SJSA1 (cell line): Measurements from ENCODE around the gene ADGRF3. TPM values are rescaled to one million over a fixed set of nuclear protein-coding genes. Genes with fewer than 3 reads are reported as not detected.
"Not testable (repeated sequence)": the region's sequence is repeated elsewhere in the genome, so short reads cannot be mapped to it uniquely, and the experiment has no call there.

ENCODE experiments used
- DNase-seq, 2 experiments: peaks; one replicate each; pipeline ENCODE4 v3.0.0-alpha.2; 2015 to 2020; ENCODE audit warnings: low spot score in 2 of 2, low read depth in 1 of 2
- H3K27ac ChIP-seq: fragments of 250-450 bp; sonication (Bioruptor Pico); 2 replicates; pipeline ENCODE4 v1.5.1; 2020; ENCODE audit warnings: mild to moderate bottlenecking, moderate library complexity
- H3K27me3 ChIP-seq: fragments of 250-450 bp; sonication (Bioruptor Pico); replicated peaks from 2 replicates; pipeline ENCODE4 v1.5.1; 2020; ENCODE audit warnings: mild to moderate bottlenecking, moderate library complexity
- H3K36me3 ChIP-seq: fragments of 250-450 bp; sonication (Bioruptor Pico); 2 replicates; pipeline ENCODE4 v1.5.1; 2020; ENCODE audit warnings: mild to moderate bottlenecking
- H3K4me1 ChIP-seq: fragments of 250-450 bp; sonication (Bioruptor Pico); replicated peaks from 2 replicates; pipeline ENCODE4 v1.6.1; 2021; ENCODE audit warnings: mild to moderate bottlenecking
- H3K4me3 ChIP-seq: fragments of 250-450 bp; sonication (Bioruptor Pico); 2 replicates; pipeline ENCODE4 v1.5.1; 2020; ENCODE audit warnings: mild to moderate bottlenecking
- H3K9me3 ChIP-seq: fragments of 250-450 bp; sonication (Bioruptor Pico); replicated peaks from 2 replicates; pipeline ENCODE4 v1.5.1; 2020; ENCODE audit warnings: mild to moderate bottlenecking
- total RNA-seq: library from RNA; depleted of rRNA; stranded (reverse); fragments of >200 nt; shearing (Covaris generic); gene quantifications from 2 replicates; pipeline ENCODE4 v1.2.3, GENCODE V29; 2014

Gene ADGRF3
- total RNA-seq, 1 experiment from 2014 or later, result 0.18 TPM

- Histone ChIP-seq H3K4me3 (no peak overlapping the region), H3K9me3 (no peaks in the 10 kb centered on the region), H3K27ac (no peak overlapping the region), H3K4me1 (peaks cover 14% of the 10 kb centered on the region), H3K27me3 (no peaks in the 10 kb centered on the region), H3K36me3 (peaks cover 7% of the 10 kb centered on the region)
- no peak for DNase-seq
These were observed 13.4 kb upstream of the ADGRF3 start for GRCh38 chr2:26359886-26360473.

GRCh38 chr2:26356771-26357170 is 10.2 kb upstream of the ADGRF3 start:
- no peak overlapping the region for H3K27ac ChIP-seq

GRCh38 chr2:26356111-26356510 is 9.5 kb upstream of the ADGRF3 start:
- Histone ChIP-seq H3K4me1 (peaks cover 16% of the 10 kb centered on the region), H3K27ac (no peak overlapping the region), H3K36me3 (peaks cover 7% of the 10 kb centered on the region), H3K9me3 (no peaks in the 10 kb centered on the region), H3K4me3 (no peak overlapping the region), H3K27me3 (no peaks in the 10 kb centered on the region)
- DNase-seq, result no peak

More at GRCh38 chr2:26356771-26357170, 10.2 kb upstream of the ADGRF3 start:
- no peaks in the 10 kb centered on the region for H3K9me3 ChIP-seq
- no peak overlapping the region for H3K4me3 ChIP-seq
- H3K36me3 ChIP-seq, result peaks cover 7% of the 10 kb centered on the region
- H3K27me3 ChIP-seq, result no peaks in the 10 kb centered on the region
- H3K4me1 ChIP-seq, result peaks cover 16% of the 10 kb centered on the region
- no peak for DNase-seq

- Histone ChIP-seq H3K27ac (peak overlapping the region; percentile 22; the same call in 1 of the 2 replicates), H3K36me3 (peaks cover 7% of the 10 kb centered on the region), H3K4me1 (peaks cover 16% of the 10 kb centered on the region), H3K9me3 (no peaks in the 10 kb centered on the region), H3K4me3 (no peak overlapping the region), H3K27me3 (no peaks in the 10 kb centered on the region)
- peak; percentile 53 to 65 for DNase-seq
These were observed 8.7 kb upstream of the ADGRF3 start for GRCh38 chr2:26355038-26355995.

GRCh38 chr2:26354469-26354868 is 7.9 kb upstream of the ADGRF3 start:
- not testable (repeated sequence) for H3K27me3 ChIP-seq, H3K9me3 ChIP-seq, H3K4me3 ChIP-seq, H3K36me3 ChIP-seq, DNase-seq, H3K27ac ChIP-seq
- H3K4me1 ChIP-seq, result peaks cover 16% of the 10 kb centered on the region

- peaks cover 16% of the 10 kb centered on the region for H3K4me1 ChIP-seq
- H3K4me3 ChIP-seq, result no peak overlapping the region
- no peaks in the 10 kb centered on the region for H3K27me3 ChIP-seq
- DNase-seq, result no peak
- no peaks in the 10 kb centered on the region for H3K9me3 ChIP-seq
- no peak overlapping the region for H3K27ac ChIP-seq
- H3K36me3 ChIP-seq, result peaks cover 7% of the 10 kb centered on the region
These were observed 6.3 kb upstream of the ADGRF3 start for GRCh38 chr2:26352892-26353291.

GRCh38 chr2:26351375-26352090 is 4.9 kb upstream of the ADGRF3 start:
- Histone ChIP-seq H3K4me1 (peaks cover 17% of the 10 kb centered on the region), H3K4me3 (no peak overlapping the region), H3K27me3 (no peaks in the 10 kb centered on the region), H3K36me3 (no peaks in the 10 kb centered on the region), H3K9me3 (no peaks in the 10 kb centered on the region), H3K27ac (no peak overlapping the region)
- DNase-seq, result no peak

GRCh38 chr2:26349690-26350089 is 3.1 kb upstream of the ADGRF3 start:
- Histone ChIP-seq H3K36me3 (no peaks in the 10 kb centered on the region), H3K27me3 (no peaks in the 10 kb centered on the region), H3K27ac (no peak overlapping the region), H3K4me3 (no peak overlapping the region), H3K9me3 (no peaks in the 10 kb centered on the region), H3K4me1 (peaks cover 10% of the 10 kb centered on the region)
- DNase-seq, result no peak

GRCh38 chr2:26347286-26347865 is 787 bp upstream of the ADGRF3 start:
- peak in 1 of 2 experiments; percentile 21 for DNase-seq
- H3K36me3 ChIP-seq, result no peaks in the 10 kb centered on the region
- H3K27ac ChIP-seq, result peak overlapping the region; percentile 4
- H3K27me3 ChIP-seq, result no peaks in the 10 kb centered on the region
- peak overlapping the region; percentile 72 for H3K4me3 ChIP-seq
- H3K9me3 ChIP-seq, result no peaks in the 10 kb centered on the region
- H3K4me1 ChIP-seq, result peaks cover 21% of the 10 kb centered on the region

GRCh38 chr2:26345545-26346453 is 790 bp downstream of the ADGRF3 start, which contains the start of gene SELENOI:
TSS of gene SELENOI (plus strand) at chr2:26346143. CDS start at chr2:26346233, 90 bp downstream.
- H3K27me3 ChIP-seq, result no peaks in the 10 kb centered on the region
- H3K4me3 ChIP-seq, result peak within 1 kb of the TSS; percentile 72
- peak within 1 kb of the TSS; percentile 45 for H3K27ac ChIP-seq
- H3K9me3 ChIP-seq, result no peaks in the 10 kb centered on the region
- H3K4me1 ChIP-seq, result peaks cover 21% of the 10 kb centered on the region
- DNase-seq, result peak; percentile 98 to 99
- H3K36me3 ChIP-seq, result no peaks in the 10 kb centered on the region

GRCh38 chr2:26345283-26345544 is 1.4 kb downstream of the ADGRF3 start:
- H3K36me3 ChIP-seq, result no peaks in the 10 kb centered on the region
- no peaks in the 10 kb centered on the region for H3K27me3 ChIP-seq
- H3K4me1 ChIP-seq, result peaks cover 21% of the 10 kb centered on the region
- no peaks in the 10 kb centered on the region for H3K9me3 ChIP-seq
- H3K27ac ChIP-seq, result peak overlapping the region; percentile 45
- no peak for DNase-seq
- H3K4me3 ChIP-seq, result peak overlapping the region; percentile 72

- Histone ChIP-seq H3K36me3 (no peaks in the 10 kb centered on the region), H3K4me1 (peaks cover 21% of the 10 kb centered on the region), H3K27ac (peak overlapping the region; percentile 45), H3K4me3 (peak overlapping the region; percentile 72), H3K27me3 (no peaks in the 10 kb centered on the region), H3K9me3 (no peaks in the 10 kb centered on the region)
- peak in 1 of 2 experiments; percentile 35 for DNase-seq
These were observed 1.9 kb downstream of the ADGRF3 start for GRCh38 chr2:26344581-26345282.
